ENCODE data around the gene GPR15LG. TPM values are rescaled to one million over a fixed set of nuclear protein-coding genes. Genes with fewer than 3 reads are reported as not detected.

Gene GPR15LG
- total RNA-seq, 4 donors from 2014 or later, result 23.1 to 83.2 (median 52.2) TPM

- no peaks in the 10 kb centered on the region for H3K27me3 ChIP-seq
- peaks cover 0 to 18% (median 0%) of the 10 kb centered on the region in 4 donors for H3K4me1 ChIP-seq
- TF ChIP-seq POLR2A (IDR thresholded peaks at IDR 0.05), result no peak
- TF ChIP-seq, protein P1, sequence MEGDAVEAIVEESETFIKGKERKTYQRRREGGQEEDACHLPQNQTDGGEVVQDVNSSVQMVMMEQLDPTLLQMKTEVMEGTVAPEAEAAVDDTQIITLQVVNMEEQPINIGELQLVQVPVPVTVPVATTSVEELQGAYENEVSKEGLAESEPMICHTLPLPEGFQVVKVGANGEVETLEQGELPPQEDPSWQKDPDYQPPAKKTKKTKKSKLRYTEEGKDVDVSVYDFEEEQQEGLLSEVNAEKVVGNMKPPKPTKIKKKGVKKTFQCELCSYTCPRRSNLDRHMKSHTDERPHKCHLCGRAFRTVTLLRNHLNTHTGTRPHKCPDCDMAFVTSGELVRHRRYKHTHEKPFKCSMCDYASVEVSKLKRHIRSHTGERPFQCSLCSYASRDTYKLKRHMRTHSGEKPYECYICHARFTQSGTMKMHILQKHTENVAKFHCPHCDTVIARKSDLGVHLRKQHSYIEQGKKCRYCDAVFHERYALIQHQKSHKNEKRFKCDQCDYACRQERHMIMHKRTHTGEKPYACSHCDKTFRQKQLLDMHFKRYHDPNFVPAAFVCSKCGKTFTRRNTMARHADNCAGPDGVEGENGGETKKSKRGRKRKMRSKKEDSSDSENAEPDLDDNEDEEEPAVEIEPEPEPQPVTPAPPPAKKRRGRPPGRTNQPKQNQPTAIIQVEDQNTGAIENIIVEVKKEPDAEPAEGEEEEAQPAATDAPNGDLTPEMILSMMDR (IDR thresholded peaks at IDR 0.05), result peak in 5 of 6 experiments; percentile 16 to 91 (median 82)
- DNase-seq, result peak; percentile 26 to 85 (median 85)
- no peak overlapping the region for H3K4me3 ChIP-seq
- no peaks in the 10 kb centered on the region for H3K36me3 ChIP-seq
- no peak overlapping the region for H3K27ac ChIP-seq
- no peaks in the 10 kb centered on the region for H3K9me3 ChIP-seq
Observed at GRCh38 chr10:84205049-84205852, 31.6 kb downstream of the GPR15LG start.

DNA sequence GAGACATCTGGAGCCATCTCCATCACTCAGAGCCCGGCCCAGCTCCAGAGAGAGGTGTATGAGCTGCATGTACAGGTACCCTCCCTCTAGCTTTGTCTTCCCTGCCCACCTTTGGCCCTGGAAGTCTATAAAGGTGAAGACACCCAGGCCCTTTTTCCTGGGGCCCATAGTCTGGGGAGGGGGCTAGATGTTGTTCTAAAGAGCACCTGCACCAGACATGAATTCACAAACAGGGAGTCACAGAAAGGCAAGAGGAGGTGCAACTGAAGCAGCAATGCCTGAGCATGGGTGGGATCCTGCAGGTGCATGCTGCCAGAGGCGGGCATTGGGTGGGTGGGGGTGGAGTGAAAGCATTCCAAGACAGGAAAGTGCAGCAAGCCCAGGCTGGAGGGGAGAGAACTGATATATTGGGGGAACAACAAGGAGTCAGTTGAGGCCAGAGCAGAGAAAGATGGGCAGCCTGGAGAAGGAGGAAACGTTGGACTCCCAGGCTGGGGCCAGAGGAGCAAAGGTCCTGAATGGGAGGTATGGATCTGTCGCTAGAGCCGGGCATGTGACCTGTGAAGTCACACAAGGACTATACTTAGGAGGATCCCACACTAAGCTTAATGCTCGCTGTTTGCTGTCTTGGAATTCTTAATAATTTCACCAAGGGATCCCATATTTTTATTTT is 32.4 kb downstream of the GPR15LG start:
- Histone ChIP-seq H3K4me1 (peaks cover 0 to 11% (median 0%) of the 10 kb centered on the region in 4 donors), H3K27ac (no peak overlapping the region), H3K36me3 (no peaks in the 10 kb centered on the region), H3K9me3 (no peaks in the 10 kb centered on the region), H3K27me3 (no peaks in the 10 kb centered on the region), H3K4me3 (no peak overlapping the region)
- DNase-seq, result no peak
- TF ChIP-seq POLR2A (IDR thresholded peaks at IDR 0.05), result no peak
- TF ChIP-seq, protein P1 (IDR thresholded peaks at IDR 0.05), result no peak

GRCh38 chr10:84208023-84208422 is 34.4 kb downstream of the GPR15LG start:
- H3K27me3 ChIP-seq, result no peaks in the 10 kb centered on the region
- no peaks in the 10 kb centered on the region for H3K4me1 ChIP-seq
- no peaks in the 10 kb centered on the region for H3K9me3 ChIP-seq
- H3K27ac ChIP-seq, result no peak overlapping the region
- H3K4me3 ChIP-seq, result no peak overlapping the region
- TF ChIP-seq, protein P1 (IDR thresholded peaks at IDR 0.05), result no peak
- TF ChIP-seq POLR2A (IDR thresholded peaks at IDR 0.05), result no peak
- H3K36me3 ChIP-seq, result peaks cover 0 to 6% (median 0%) of the 10 kb centered on the region in 3 donors
- DNase-seq, result no peak

GRCh38 chr10:84211566-84211965 is 38.0 kb downstream of the GPR15LG start:
- no peak for DNase-seq
- no peak overlapping the region for H3K4me3 ChIP-seq
- TF ChIP-seq, protein P1 (IDR thresholded peaks at IDR 0.05), result no peak
- TF ChIP-seq POLR2A (IDR thresholded peaks at IDR 0.05), result no peak
- H3K9me3 ChIP-seq, result no peaks in the 10 kb centered on the region
- H3K36me3 ChIP-seq, result peaks cover 0 to 6% (median 0%) of the 10 kb centered on the region in 3 donors
- H3K4me1 ChIP-seq, result no peaks in the 10 kb centered on the region
- H3K27ac ChIP-seq, result no peak overlapping the region
- H3K27me3 ChIP-seq, result no peaks in the 10 kb centered on the region

DNA sequence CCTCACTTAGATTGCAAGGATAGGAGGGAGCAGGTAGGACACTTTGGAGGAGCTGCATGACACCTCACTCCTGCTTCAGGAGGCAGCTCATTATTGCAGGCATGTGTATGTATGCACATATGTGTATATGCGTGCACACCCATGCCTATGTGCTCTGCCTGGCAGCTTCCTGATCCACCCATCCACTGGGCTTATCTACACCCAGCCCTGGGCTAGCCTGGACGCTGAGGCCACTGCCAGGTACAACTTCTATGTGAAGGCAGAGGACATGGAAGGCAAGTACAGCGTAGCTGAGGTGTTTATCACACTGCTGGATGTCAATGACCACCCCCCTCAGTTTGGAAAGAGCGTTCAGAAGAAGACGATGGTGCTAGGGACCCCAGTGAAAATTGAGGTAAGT is 38.4 kb downstream of the GPR15LG start:
- peaks cover 0 to 6% (median 0%) of the 10 kb centered on the region in 3 donors for H3K36me3 ChIP-seq
- H3K27ac ChIP-seq, result no peak overlapping the region
- no peak overlapping the region for H3K4me3 ChIP-seq
- no peaks in the 10 kb centered on the region for H3K9me3 ChIP-seq
- no peaks in the 10 kb centered on the region for H3K27me3 ChIP-seq
- no peaks in the 10 kb centered on the region for H3K4me1 ChIP-seq
- TF ChIP-seq, protein P1 (IDR thresholded peaks at IDR 0.05), result no peak
- TF ChIP-seq POLR2A (IDR thresholded peaks at IDR 0.05), result no peak
- no peak for DNase-seq

Measured in Peyer's patch (tissue), 4 donors.